Kidney (tissue), 14 donors: ENCODE data around the gene ZBTB16. TPM values are rescaled to one million over a fixed set of nuclear protein-coding genes. Genes with fewer than 3 reads are reported as not detected.

Experiments
- DNase-seq, 5 donors: peaks; one replicate each; pipeline ENCODE4 v3.0.0-alpha.2; 2013 to 2020
- FAIRE-seq: peaks from 2 replicates; lab custom pipeline; 2012; peaks lifted over from hg19 to GRCh38; lab: Jason Lieb, UNC
- H3K27ac ChIP-seq, 2 donors: one replicate each; pipeline ENCODE4 v1.7.0; 2013; ENCODE audit warnings: low read depth in 2 of 2, low read length in 2 of 2, inconsistent platforms in 1 of 2
- H3K27me3 ChIP-seq: one replicate; pipeline ENCODE4 v1.7.1; 2013; ENCODE audit warnings: low read length, inconsistent platforms; ENCODE audit not compliant: control insufficient read depth, insufficient read depth
- H3K36me3 ChIP-seq, 3 donors: one replicate each; pipeline versions ENCODE4 v1.7.0 to v1.7.1; 2013; ENCODE audit warnings: low read length in 3 of 3, control low read depth in 1 of 3, inconsistent platforms in 1 of 3; ENCODE audit not compliant: insufficient read depth in 3 of 3, control insufficient read depth in 2 of 3
- H3K4me1 ChIP-seq, 3 donors: one replicate each; pipeline versions ENCODE4 v1.7.0 to v1.7.1; 2013; ENCODE audit warnings: low read length in 3 of 3, inconsistent platforms in 1 of 3, low read depth in 1 of 3; ENCODE audit not compliant: control insufficient read depth in 2 of 3, insufficient read depth in 2 of 3
- H3K4me3 ChIP-seq, 3 donors: one replicate each; pipeline versions ENCODE4 v1.7.0 to v1.8.1; 2013; ENCODE audit warnings: low read length in 3 of 3, control low read depth in 1 of 3, inconsistent platforms in 1 of 3
- H3K9ac ChIP-seq, 3 donors: one replicate each; pipeline versions ENCODE4 v1.7.0 to v1.7.1; 2013; ENCODE audit warnings: low read length in 3 of 3, control low read depth in 1 of 3, inconsistent platforms in 1 of 3
- H3K9me3 ChIP-seq, 3 donors: one replicate each; pipeline versions ENCODE4 v1.7.0 to v1.7.1; 2013; ENCODE audit warnings: low read length in 3 of 3, control low read depth in 1 of 3, inconsistent platforms in 1 of 3; ENCODE audit not compliant: control insufficient read depth in 2 of 3, insufficient read depth in 1 of 3
- CTCF ChIP-seq: IDR thresholded peaks from 3 replicates; pipeline ENCODE4 v1.5.1; 2012; ENCODE audit warnings: mild to moderate bottlenecking, moderate library complexity, borderline replicate concordance; ENCODE audit not compliant: insufficient read depth; ENCODE audit errors: extremely low read depth
- intact Hi-C: fragments of 100-400 bp; cut with DNase I; formaldehyde crosslinking; loops from one replicate; pipeline ENCODE4 v1.11.1; 2022
- polyA plus RNA-seq: library from polyadenylated mRNA; stranded (reverse); fragments of 350-450 nt; fragmentation: Illumina TruSeq; extraction: RNeasy Lipid Tissue Mini Kit (QIAGEN cat#74804); gene quantifications from one replicate; pipeline ENCODE4 v1.2.3, GENCODE V29; 2014; ENCODE audit warnings: low read depth, low replicate concordance; ENCODE audit not compliant: insufficient read depth
- total RNA-seq: library from RNA; stranded (reverse); fragmentation: NEBNext Ultra II Directional; extraction: Animal tissue kit (Norgen Biotek cat#: 25700); gene quantifications from one replicate; pipeline ENCODE4 v1.2.1, GENCODE V29; 2021
- donor health status: control.
- donor health status: control.
- donor health status: control.
- donor health status: control.
- donor health status: control.
- donor health status: DM: yes; HTN: yes; CAD: no.
- donor health status: Normal renal cell carcinoma (clear cell type).

ZBTB16 gene
- total and polyA plus RNA-seq, 2 donors from 2014 or later = 2.5 to 126 TPM

GRCh38 chr11:114219559-114220349 is 160.2 kb downstream of the ZBTB16 start:
- H3K27ac ChIP-seq = no peak overlapping the region
- H3K4me3 ChIP-seq = no peak overlapping the region
- H3K9ac ChIP-seq = no peak overlapping the region
- FAIRE-seq (no peak), DNase-seq (no peak)
- no peaks in the 10 kb centered on the region for H3K27me3 ChIP-seq
- no peaks in the 10 kb centered on the region for H3K9me3 ChIP-seq
- peaks cover 0 to 5% (median 0%) of the 10 kb centered on the region in 3 donors for H3K36me3 ChIP-seq
- intact Hi-C loops = no loop called here
- no peak for TF ChIP-seq CTCF
- H3K4me1 ChIP-seq = peaks cover 0 to 5% (median 0%) of the 10 kb centered on the region in 3 donors

GRCh38 chr11:114221037-114221436 is 161.5 kb downstream of the ZBTB16 start:
- FAIRE-seq = no peak

GRCh38 chr11:114225661-114226060 is 166.2 kb downstream of the ZBTB16 start:
- no peak for DNase-seq
- H3K9ac ChIP-seq = no peak overlapping the region
- no peak overlapping the region for H3K27ac ChIP-seq

More at GRCh38 chr11:114221037-114221436, 161.5 kb downstream of the ZBTB16 start:
- Histone ChIP-seq H3K36me3 (peaks cover 0 to 7% (median 0%) of the 10 kb centered on the region in 3 donors), H3K4me3 (no peak overlapping the region), H3K27ac (no peak overlapping the region), H3K27me3 (no peaks in the 10 kb centered on the region), H3K4me1 (peaks cover 0 to 4% (median 0%) of the 10 kb centered on the region in 3 donors), H3K9ac (no peak overlapping the region), H3K9me3 (no peaks in the 10 kb centered on the region)
- no peak for DNase-seq
- no peak for TF ChIP-seq CTCF
- intact Hi-C loops = no loop called here

More at GRCh38 chr11:114225661-114226060, 166.2 kb downstream of the ZBTB16 start:
- Histone ChIP-seq H3K36me3 (peaks cover 0 to 13% (median 0%) of the 10 kb centered on the region in 3 donors), H3K4me3 (no peak overlapping the region), H3K27me3 (no peaks in the 10 kb centered on the region), H3K4me1 (peaks cover 0 to 2% (median 0%) of the 10 kb centered on the region in 3 donors), H3K9me3 (no peaks in the 10 kb centered on the region)
- FAIRE-seq = no peak
- no peak for TF ChIP-seq CTCF
- intact Hi-C loops = no loop called here
